Esophagus squamous epithelium (tissue), 4 donors: ENCODE measurements around the gene NDUFV3.

Source experiments
- POLR2A ChIP-seq, 4 donors: fragments of 450-650 bp; IDR thresholded peaks; one replicate each; pipeline ENCODE4 v1.6.1; 2017; ENCODE audit warnings: antibody characterized with exemption in 4 of 4, mild to moderate bottlenecking in 4 of 4, moderate library complexity in 3 of 4
- TF ChIP-seq, protein P1 (sequence below), 6 experiments: fragments of 450-650 bp in 4 of 6; fragments of 200-600 bp in 2 of 6; sonication (generic) in 2 of 6; IDR thresholded peaks; one replicate each; pipeline ENCODE4 v1.5.1; 2016 to 2019; ENCODE audit warnings: antibody characterized with exemption in 6 of 6, mild to moderate bottlenecking in 4 of 6, moderate library complexity in 4 of 6

DNA sequence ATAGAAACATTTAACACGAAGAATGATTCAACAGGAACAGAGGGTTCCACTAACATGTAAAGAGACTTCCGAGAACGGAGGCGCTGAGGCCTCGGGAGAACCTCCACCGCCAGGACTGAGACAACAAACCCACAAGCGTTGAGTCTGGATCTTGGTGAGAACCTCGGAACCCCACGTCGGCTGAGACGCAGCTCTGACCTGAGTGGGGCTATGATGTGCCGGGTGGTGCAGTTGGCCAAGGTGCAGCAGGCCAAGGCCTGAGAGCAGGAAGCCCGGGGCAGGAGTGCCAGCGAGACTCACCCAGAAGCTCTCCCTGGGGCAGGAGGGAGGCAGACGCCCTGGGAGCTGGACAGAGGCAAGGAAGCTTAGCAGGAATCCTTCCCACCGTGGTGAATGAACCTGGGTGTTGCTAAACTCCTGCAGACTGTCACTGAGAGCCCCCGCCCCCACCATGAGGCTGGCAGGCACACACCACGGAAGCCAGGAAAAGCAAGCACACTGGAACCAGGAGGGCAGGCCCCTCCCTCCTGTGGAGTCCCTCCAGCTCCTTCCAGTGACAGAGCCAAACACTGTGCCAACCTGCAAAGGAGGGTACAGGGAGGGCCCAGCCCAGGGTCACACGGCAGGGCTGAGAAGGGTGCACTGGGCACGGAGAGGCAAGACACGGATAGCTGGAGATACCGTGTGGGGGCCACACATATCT lies 48.5 kb upstream of the NDUFV3 start:
- TF ChIP-seq, protein P1, sequence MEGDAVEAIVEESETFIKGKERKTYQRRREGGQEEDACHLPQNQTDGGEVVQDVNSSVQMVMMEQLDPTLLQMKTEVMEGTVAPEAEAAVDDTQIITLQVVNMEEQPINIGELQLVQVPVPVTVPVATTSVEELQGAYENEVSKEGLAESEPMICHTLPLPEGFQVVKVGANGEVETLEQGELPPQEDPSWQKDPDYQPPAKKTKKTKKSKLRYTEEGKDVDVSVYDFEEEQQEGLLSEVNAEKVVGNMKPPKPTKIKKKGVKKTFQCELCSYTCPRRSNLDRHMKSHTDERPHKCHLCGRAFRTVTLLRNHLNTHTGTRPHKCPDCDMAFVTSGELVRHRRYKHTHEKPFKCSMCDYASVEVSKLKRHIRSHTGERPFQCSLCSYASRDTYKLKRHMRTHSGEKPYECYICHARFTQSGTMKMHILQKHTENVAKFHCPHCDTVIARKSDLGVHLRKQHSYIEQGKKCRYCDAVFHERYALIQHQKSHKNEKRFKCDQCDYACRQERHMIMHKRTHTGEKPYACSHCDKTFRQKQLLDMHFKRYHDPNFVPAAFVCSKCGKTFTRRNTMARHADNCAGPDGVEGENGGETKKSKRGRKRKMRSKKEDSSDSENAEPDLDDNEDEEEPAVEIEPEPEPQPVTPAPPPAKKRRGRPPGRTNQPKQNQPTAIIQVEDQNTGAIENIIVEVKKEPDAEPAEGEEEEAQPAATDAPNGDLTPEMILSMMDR (IDR thresholded peaks at IDR 0.05) = no peak
- TF ChIP-seq POLR2A (IDR thresholded peaks at IDR 0.05) = no peak
